DMS153 treated with DMSO at 0.1 percent for 48 hours (cell line): ENCODE measurements around the gene TRIM40.
"Not testable (repeated sequence)": the region's sequence is repeated elsewhere in the genome, so short reads cannot be mapped to it uniquely, and the experiment has no call there.

ENCODE experiments used
- DNase-seq: peaks from one replicate; lab custom pipeline; 2025; ENCODE audit not compliant: unreplicated experiment; lab: John Stamatoyannopoulos, UW

The TRIM40 gene

DNA sequence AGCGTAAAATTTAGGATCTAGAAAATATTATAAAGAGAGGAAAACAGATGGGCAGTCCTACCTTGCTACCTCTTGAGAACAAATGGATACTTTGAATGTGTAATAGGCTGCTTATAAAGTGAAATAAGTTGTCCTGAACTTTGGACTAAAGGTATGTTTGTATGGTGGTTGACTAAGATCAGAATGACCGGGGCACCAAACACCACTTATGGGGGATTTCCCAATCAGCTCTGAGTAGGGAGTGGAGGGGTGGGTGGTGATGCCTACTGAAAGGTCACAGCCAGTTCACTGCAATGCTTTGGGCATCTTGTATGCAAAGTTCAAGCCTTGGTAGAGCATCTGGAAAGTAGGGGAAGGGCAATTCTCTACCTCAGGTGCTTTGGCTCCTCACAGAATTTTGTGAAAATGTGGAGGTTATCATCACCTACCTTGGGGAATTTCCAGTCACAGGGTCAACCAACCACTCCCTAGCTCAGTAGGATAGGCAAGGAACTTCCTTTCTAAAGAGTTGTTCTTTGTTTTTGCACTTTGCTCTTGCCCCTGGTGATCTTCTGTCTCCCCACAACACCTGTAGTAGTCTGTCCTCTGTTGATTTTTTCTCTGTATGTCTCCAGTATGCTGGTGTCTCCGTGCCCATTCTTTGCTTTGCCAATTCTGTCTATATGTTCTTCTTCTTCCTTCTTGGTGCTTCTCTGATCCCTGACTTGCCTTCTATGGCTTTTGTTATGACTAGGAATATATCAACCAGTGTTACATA is 22.8 kb upstream of the TRIM40 start, which contains the start of gene TRIM31:
Gene TRIM31 (minus strand): TSS at position 88 of the 757 bp plus-strand sequence. CDS start 285 bp downstream, outside the sequence.
- no peak for DNase-seq

DNA sequence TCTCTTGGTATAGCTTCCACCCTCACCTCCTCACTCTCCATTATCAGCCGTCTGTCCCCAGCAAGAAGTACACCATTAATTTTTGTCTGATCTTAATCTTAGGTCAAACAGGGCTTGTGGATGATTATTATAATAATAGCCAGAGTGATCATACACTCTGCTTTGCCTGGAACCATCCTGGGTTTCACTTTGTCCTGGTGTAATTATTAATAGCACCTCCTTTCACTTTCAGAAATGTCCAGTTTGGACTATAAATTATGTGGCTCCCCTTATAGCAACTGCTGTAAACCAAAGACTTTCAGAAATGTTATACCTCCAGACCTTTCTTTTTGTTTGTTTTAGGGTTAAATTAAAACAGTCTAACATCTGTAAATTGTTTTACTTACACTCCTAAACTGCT is 22.1 kb upstream of the TRIM40 start:
- no peak for DNase-seq

DNA sequence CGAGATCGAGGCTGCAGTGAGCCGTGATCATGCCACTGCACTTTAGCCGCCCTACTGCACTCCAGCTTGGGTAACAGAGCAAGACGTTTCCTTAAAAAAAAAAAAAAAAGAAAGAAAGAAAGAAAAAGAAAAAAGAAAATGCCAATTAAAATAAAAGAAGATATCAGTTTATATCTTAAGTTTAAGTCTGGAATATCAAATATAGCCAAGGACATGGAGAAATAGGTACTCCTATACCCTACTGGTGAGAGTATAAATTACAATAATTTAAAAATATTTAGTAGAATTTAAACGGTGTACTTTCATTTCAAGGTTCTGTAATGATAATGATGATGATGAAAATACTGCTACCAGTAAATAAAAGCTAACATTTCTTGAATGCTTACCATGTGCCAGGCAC is 19.2 kb upstream of the TRIM40 start:
- no peak for DNase-seq

DNA sequence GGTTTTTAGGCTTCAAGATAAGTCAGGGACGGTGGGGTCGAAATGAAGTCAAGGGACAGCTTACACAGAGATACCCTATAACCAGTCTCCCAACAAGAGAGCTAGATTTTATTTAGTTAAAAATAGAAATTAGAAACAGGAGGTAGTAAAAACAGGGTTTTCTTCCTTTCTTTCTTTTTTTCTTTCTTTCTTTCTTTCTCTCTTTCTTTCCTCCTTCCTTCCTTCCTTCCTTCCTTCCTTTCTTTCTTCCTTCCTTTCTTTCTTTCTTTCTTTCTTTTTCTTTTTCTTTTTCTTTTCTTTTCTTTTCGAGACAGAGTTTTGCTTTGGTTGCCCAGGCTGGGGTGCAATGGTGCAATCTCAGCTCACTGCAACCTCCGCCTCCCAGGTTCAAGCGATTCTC is 17.2 kb upstream of the TRIM40 start:
- not testable (repeated sequence) for DNase-seq

DNA sequence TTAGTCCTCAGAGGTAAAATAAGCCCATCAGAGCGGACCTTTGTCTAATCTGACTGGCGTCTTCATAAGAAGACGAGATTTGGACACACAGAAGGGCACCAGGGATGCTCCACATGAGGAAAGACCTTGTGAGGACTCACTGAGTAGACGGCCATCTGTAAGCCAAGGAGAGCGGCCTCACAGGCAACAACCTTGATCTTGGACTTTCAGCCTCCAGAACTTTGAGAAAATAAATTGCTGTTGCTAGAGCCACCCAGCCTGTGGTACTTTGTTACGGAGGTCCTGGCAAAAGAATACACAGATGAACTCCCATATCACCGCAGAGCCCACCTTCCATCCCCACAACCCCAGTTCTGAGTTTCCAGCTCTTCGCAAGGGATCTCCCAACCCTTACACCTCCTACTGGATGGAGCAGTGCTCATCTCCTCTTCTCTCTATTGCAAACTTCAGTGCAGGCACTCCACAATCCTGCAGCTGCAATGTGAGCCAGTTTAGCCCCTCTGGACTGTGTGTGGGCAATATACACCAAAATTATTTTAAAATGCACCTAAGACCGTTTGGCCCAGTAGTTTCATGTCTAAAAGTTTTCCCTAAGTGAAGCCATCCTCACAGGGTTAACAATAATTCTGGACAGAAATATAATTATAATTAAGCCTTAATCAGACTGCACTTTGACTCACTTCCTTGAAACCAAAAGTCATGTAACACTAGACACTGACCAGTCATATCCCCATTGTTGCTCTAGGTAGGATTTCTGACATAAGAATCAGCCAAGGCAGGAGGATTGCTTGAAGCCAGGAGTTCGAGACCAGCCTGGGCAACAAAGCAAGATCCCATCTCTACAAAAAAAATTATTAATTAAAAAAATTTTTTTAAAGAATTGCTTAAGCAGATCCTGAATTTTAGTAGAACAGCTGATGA is 14.2 kb upstream of the TRIM40 start:
- DNase-seq, result no peak

DNA sequence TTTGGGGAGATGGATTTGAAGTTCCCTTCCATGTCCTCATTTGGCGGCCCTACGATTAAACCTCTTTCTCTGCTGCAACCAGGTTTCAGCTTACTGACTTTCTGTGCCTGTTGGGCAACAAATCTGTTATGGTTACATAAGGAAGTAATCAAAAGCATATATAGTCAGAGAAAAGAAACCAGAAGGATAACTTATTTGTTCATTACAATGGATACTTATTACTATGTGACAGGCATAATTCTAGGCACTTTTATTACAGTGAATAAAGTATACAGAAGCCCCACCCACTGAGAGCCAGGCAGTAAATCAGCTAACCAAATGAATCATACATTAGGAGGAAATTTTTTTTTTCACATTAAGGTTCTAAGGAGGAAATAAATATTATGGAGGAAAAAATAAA is 13.4 kb upstream of the TRIM40 start:
- DNase-seq, result no peak

DNA sequence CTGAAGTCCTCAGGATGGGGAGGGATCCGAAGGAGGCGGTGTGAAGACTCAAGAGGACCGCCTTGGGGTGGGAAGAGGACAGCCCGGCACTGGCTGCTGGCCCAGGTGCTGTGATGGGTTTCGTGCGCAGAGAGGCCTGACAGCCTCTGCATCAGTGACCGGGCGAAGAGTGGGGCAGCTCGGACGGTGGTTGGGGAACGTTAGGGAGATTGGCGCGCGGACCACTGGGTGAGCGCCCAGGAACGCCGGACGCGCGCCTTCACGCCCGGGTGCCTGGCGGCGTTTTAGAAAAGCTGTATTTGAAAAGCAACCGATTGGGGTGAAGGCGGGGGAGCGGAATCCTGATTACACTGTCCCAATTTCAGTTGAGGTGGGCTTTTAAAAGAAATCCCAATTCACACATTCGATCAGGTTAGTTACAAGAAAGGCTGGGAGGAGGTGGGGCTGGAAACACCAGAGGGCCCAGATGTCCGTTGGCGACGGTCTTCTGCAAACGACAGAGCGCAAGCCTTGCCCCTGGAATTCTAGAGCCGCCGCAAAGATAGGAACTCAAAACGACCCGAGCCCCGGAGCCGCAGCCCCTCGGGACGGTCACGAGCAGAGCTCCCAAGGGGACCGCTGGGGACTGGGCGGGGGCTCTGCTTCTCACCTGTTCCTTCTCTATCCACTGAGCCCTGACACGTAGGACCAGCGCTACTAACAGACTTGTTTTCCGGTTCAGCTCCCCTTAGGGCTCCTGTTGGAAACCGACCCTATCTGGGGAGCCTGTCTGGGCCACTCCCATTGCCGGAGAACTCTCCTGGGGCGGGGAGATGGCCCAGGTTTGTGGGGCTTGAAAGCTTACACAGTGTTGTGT is 8.5 kb upstream of the TRIM40 start:
- DNase-seq, result no peak

DNA sequence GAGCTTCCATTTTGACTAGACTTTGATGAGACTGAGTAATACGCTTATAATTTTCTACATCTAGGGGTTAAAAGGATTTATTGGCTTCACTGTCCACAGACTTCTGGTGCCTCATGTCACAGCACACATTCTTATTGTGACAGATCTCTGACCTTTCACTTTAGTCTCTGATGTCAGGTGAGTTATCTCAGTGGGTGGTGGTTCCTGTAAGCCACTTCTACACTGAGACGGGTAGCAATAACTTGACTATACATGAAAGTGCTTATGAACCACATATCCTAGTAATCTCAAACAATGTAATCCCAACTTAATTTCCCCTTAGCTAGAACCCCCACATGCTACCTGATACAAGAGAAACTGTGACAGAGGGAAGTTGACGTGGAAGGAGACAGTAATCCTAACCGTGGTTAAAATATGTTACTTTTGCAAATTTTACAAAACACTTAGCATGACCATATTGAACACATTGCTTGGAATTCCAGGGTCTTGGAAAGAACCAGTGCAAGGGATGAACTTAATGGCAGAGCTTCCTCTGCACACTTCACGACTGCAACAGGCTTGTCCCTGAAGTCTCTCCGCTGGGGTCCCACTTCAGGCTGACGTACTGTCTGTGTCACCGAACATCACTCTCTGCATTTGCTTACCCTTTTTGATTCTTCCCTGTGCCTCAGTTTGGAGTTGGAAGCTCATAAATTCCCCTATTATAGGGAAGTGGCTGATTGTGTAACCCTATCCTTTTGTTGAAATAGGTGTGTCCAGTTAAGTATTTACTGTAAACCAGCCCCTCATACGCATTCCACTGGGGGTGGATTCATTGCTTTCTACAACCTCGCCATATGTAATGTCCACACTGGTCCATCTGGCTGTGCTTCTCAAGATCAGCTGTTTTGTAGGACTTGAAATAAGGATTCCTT is 6.4 kb upstream of the TRIM40 start:
- no peak for DNase-seq

DNA sequence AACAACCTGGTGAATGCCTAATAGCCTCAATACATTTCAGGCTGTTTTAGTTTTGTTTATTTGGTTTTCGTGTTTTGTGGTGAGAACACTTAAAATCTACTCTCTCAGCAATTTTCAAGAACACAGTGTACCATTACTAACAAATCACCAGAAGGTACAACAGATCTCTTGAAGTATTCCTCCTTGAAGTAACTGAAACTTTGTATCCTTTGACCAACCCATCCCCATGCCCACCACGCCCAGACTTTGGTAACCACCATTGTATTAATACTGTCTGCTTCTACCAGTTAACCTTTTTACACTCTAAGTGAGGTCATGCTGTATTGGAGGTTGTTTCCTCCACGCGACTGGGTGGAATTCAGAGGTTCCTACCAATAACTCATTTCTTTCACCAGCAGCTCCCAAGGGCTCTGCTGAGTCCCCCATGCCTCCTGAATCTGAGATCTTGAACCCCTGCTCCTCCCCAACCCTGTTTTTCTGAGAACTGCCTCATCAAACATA is 5.7 kb upstream of the TRIM40 start:
- no peak for DNase-seq

DNA sequence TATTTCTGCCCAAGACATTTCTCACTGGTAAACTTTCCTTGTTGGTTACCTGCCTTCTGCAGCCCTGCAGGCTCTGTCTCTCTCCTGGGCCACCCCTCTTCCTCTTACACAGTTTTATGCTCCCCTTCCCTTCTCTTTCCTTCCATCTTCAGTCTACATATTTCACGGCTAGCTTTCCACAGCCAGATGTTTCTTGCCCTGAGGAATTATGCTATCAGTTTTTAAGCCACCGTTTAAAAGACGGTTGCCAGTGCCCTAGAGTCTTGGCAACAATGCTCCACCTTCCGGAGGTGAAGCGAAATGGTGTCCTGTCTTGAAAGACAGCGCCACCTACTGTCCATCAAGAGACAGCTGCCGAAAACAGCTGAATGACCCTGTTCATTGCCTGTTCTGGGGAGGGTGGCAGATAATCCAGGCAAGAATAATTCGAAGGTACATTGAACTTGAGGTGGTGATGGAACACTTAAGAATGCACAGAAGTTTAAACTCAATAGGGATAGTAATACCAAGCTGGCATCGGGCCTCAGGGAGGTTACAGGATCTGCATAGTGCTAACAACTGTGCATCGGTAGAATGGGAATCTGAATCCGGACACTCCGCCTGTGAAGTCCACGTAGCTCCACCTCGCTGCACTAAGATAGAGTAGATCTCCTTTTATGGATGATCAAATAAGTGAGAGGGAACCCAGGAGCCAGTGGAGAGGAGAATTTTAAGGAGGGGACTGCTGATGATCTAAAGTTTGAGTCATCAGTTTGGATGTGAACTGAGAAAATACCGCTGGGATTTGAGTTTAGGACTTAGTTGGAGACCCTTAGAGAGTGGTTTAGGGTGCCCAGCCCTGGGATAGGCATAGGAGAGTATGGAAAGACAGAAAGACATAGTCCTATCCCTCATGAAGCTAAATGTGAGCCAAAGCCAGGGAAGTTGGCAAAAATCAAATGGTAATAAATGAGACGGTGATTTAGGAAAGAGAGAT is 4.8 kb upstream of the TRIM40 start:
- DNase-seq, result peak; percentile 68

DNA sequence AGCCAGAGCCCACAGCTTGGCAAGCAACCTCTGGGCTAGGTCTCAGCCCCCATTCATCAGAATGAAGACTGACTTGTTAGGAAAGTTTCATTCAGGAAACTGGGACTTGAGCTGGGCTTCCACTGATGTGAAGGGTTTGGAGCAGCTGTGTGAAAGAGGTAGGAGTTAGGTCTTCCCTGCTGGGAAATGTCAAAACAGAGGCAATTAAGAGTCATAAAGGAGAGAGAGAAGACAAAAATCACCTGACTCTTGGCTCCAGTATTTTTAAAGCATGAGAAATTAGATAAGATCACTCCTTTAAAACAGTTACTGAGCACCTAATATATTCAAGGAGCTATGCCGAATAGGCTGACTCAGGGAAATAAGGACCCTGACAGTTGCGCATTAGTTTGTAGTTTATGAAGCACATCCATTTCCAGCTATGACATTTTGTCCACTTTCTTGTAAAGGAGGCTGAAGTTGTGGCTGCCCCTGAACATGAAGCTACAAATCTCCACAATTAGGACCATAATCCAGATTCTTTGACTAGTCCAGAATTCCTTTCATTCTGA is 3.9 kb upstream of the TRIM40 start:
- DNase-seq, result no peak

DNA sequence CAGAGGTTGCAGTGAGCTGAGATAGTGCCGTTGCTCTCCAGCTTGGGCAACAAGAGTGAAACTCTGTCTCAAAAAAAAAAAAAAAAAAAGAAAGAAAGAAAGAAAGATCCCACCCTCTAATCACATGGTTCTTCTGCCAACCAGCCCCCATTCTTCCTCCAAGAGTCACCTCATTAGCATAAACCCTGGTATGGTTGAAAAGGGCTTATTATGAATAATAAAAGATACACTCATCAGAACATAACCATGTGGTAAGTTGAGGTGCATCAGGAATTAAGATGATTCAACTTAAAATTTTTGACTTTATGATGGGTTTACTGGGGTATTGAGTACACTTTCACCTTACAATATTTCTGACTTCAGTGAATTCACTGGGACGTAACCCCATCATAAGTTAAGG is 793 bp upstream of the TRIM40 start:
- DNase-seq, result no peak

DNA sequence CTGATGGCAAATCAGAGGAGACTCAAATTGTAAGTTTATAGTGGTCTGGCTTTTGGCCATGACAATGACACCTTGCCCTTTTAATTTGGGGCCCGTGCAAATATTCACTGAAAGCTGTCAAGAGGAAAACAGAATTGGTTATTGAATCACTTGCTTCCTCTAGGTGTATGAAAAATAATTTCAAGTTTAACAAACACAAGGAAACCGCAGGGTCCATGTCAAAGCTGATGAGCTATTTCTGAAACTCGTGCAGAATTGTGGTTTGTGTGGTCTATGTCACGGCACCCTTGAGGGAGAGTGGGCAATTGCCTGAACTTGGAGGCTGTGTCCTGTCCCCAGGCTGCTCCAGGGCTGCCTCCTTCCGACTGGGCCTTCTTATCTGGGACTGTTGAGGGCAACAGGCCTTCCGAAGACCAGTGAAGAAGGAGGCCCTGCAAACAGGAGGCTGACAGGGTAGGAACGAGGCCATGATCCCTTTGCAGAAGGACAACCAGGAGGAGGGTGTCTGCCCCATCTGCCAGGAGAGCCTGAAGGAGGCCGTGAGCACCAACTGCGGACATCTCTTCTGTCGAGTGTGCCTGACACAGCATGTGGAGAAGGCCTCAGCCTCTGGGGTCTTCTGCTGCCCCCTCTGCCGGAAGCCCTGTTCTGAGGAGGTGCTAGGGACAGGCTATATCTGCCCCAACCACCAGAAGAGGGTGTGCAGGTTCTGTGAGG is 788 bp downstream of the TRIM40 start:
- no peak for DNase-seq

DNA sequence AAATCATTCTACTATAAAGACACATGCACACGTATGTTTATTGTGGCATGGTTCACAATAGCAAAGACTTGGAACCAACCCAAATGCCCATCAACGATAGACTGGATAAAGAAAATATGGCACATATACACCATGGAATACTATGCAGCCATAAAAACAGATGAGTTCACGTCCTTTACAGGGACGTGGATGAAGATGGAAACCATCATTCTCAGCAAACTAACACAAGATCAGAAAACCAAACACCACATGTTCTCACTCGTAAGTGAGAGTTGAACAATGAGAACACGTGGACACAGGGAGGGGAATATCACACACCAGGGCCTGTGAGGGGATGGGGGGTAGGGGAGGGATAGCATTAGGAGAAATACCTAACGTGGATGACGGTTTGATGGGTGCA is 4.3 kb downstream of the TRIM40 start:
- not testable (repeated sequence) for DNase-seq

DNA sequence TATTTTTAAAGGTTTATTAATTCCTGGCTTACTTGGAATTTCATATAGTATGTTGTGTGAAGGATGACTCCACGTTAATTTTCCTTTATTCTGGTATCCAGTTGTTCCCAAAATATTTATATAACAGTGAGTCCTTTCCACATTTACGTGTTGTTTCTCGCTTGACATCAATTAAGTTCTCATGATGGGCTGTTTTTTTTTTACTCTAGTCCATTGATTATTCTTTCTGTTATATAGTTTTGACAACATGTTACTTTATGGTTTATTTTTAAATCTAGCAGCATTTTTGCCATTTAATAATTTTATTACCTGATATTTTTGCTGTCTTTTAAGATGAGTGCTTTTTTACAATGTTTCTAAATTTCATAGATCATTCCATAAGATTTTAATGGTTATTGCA is 6.7 kb downstream of the TRIM40 start:
- DNase-seq, result no peak

DNA sequence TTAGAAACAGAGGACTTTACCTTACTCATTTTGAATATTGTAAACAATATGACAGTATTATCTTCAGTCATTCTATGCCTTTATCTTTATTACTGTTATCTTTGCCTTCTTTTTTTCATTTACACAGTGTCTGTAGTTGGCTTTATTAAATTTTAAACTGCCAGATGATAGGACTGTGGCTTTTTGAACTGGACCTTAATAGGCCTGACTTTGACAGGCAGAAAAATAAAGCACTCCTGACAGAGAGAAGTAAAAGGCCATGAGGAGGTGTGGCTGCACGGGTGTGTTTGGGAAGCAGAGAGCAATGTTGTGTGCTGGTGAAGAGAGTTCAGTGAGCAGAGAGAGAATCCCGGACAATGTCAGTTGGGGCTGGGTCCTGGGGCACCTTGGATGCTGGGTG is 7.8 kb downstream of the TRIM40 start:
- no peak for DNase-seq

DNA sequence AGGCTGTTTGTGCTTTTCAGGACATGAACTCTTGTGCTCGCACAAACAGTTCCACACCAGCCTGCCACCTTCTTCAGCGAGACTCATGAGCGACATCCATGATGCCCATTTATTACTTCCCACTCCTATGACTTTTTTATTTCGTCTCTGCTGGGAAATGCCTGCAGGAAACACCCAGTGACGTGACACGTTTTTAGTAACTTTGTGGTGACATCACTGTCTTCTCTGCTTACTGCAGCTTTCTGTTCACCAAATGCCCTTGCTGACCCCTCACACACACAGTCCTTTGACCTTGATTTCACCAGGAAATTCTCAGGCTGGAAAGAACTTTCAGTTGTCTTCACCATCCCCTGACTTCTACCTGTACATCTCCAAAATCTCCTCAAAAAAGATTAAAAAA is 8.9 kb downstream of the TRIM40 start:
- no peak for DNase-seq

DNA sequence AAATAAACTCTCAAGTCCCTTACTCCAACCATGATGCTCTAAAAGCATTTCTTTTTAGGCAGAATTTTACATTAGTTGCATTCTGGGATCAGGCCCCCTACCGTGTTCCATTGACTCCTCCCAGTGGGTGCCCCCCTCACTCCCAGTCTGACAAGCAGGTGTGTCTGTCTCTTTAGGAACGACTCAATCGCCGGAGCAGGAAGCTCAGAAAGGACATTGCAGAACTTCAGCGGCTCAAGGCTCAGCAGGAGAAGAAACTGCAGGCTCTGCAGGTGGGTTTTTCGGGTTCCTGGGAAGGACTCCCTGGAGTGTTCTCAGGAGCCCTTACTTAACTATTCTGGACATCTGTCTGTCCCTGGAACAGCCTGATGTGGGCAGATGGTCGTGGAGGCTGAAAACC is 9.9 kb downstream of the TRIM40 start:
- no peak for DNase-seq
